DOHH2 (cell line): ENCODE data around the gene IFNAR1.

ENCODE experiments used
- EZH2phosphoT487 ChIP-seq: fragments of 200-600 bp; sonication (generic); IDR thresholded peaks from 2 replicates; pipeline ENCODE4 v1.6.1; 2017; ENCODE audit warnings: borderline replicate concordance, mild to moderate bottlenecking, antibody characterized with exemption, low read length, moderate library complexity, mixed read lengths
- TF ChIP-seq, protein P1 (sequence below): fragments of 200-600 bp; sonication (generic); IDR thresholded peaks from one replicate; pipeline ENCODE4 v1.5.1; 2014; ENCODE audit warnings: antibody characterized with exemption, mild to moderate bottlenecking, low read depth, low read length; ENCODE audit not compliant: poor library complexity, severe bottlenecking

DNA sequence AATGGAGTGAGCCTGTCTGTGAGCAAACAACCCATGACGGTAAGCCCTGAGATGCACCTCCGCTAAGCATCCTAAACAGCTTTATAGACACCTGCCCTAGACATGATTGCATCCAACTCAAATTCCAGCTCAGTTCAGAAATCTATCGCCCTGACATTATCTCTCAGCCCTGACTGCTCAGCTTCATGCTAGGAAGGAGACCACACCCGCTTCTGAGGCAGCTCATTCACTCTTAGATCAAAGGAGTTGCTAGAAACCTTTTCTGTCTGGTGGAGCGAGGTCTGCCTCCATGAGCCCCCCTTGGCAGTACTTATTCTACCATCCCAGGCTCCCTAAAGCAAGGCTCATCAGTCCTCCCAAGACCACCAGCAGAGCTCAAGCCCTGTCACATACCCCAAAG, 41.6 kb upstream of the IFNAR1 start:
- TF ChIP-seq, protein P1, sequence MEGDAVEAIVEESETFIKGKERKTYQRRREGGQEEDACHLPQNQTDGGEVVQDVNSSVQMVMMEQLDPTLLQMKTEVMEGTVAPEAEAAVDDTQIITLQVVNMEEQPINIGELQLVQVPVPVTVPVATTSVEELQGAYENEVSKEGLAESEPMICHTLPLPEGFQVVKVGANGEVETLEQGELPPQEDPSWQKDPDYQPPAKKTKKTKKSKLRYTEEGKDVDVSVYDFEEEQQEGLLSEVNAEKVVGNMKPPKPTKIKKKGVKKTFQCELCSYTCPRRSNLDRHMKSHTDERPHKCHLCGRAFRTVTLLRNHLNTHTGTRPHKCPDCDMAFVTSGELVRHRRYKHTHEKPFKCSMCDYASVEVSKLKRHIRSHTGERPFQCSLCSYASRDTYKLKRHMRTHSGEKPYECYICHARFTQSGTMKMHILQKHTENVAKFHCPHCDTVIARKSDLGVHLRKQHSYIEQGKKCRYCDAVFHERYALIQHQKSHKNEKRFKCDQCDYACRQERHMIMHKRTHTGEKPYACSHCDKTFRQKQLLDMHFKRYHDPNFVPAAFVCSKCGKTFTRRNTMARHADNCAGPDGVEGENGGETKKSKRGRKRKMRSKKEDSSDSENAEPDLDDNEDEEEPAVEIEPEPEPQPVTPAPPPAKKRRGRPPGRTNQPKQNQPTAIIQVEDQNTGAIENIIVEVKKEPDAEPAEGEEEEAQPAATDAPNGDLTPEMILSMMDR: no peak
- TF ChIP-seq EZH2phosphoT487: no peak
